Astrocyte of the hippocampus (primary cell): ENCODE data around the gene IL20RA.

Experiments used
- DNase-seq: peaks from one replicate; pipeline ENCODE4 v3.0.0; 2011; ENCODE audit warnings: low read depth, low spot score

IL20RA gene

DNA sequence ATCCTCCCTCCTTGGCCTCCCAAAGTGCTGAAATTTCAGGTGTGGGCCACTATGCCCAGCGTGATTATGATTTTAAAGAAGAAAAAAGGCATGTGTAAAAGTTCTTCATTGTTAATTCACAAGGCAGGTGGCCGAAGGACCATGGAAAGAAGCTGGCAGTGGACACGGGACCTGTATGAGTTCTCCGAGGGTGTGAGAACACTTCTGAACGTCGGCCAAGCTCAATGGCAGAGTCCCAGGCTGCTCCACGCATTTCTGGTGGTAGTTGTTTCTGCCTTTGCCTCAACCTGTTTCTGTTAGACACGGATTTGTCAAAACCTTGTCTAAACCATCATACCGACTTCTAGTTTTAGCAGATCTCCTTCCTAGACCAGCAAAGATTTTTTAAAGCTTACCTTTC is 36.6 kb downstream of the IL20RA start:
- DNase-seq, result no peak

- no peak for DNase-seq
Measured at GRCh38 chr6:137006056-137006455, 38.7 kb downstream of the IL20RA start.

DNA sequence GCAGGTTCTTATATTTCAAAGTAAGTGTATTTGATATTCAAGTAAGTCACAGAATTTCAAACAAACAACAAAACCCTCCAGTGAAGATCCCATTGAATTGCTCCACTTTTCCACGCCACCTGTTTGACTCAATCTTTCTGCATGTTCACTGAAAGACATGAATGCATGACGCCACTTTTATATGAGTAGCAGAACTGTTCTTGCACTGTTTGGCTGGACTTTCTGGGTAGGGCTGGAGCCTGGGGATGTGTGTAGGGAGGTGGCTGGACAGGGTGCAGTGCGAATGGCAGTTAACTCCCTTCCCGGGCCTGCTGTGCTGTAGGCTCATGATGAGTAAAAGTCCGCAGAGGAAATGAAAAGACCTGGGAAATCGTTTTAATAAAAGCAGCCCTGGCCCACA is 39.7 kb downstream of the IL20RA start:
- DNase-seq, result no peak

GRCh38 chr6:137002505-137002904 is 42.3 kb downstream of the IL20RA start:
- DNase-seq, result no peak

DNA sequence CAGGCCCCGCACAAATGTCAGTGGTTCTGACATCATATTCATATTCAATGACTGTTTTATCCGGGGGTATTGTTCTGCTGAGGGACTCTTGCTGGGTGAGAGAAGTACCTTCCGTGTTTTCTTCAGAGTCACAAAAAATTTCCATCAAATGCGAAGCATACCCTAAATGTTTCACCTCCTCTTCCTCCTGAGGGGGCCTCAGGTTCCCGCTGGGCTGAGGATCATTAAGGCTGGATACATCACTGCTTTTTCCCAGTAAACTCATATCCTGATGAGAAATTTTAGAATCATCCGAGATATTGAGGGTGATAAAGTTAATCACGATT is 42.8 kb downstream of the IL20RA start:
- DNase-seq, result no peak

GRCh38 chr6:137001299-137001976 is 43.3 kb downstream of the IL20RA start:
- DNase-seq, result peak; percentile 51

DNA sequence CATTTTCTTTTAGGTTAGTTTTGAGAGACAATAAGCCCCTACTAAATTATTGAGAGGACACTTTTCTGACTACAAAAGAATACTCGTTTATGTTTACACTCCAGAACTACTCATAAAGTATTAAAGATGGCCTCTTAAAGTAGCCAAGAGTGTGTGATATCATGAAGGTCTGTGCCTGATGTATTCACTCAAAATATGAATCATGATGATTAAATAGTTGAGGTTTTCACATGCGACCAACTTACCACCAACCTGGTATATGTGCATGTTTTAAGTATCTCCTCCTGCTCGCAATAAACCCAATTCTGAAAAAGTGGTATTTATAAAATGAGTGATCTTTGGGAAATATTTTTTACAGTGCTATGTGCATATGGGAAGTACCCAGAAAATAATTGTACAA is 43.9 kb downstream of the IL20RA start:
- no peak for DNase-seq

- DNase-seq, result no peak
Measured at GRCh38 chr6:136995521-136995920, 49.2 kb downstream of the IL20RA start.

DNA sequence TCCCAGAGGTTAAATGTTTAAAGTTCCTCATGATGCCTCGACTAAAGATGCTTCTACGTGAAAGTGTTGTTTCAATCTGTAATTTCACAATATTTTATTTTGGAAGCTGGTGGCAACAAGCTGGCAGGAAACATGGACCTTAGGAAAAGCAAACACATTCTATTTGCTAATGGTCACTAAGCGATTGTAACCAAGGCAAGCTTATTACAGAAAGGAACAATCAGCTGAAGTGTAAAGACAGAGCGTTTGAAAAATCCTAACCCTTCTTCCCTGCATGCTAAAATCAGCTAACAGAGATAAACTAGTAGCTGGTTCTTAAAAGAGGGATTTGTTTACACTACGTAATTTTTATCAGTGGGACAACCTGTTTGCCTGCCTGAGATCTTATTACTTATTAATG is 50.0 kb downstream of the IL20RA start:
- DNase-seq, result no peak

DNA sequence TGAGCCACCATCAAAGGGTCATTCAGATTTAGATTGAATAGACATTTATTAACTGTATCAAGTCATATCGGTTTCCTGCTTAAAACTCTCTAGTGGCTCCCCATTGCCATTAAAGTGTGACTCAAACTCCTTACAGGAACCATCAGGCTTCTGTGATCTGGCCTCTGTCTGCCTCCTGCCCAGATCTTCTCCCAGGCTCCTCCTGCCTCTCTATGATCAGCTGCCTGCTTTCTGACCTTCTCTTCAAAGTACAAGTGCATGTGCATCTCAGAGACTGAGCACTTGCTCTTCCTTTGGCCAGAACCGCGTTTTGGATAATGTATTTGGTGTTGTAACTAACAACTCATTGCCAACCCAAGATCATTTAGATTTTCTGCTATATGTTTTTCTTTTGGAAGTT is 52.7 kb downstream of the IL20RA start:
- no peak for DNase-seq

GRCh38 chr6:136991646-136992045 is 53.1 kb downstream of the IL20RA start:
- no peak for DNase-seq

DNA sequence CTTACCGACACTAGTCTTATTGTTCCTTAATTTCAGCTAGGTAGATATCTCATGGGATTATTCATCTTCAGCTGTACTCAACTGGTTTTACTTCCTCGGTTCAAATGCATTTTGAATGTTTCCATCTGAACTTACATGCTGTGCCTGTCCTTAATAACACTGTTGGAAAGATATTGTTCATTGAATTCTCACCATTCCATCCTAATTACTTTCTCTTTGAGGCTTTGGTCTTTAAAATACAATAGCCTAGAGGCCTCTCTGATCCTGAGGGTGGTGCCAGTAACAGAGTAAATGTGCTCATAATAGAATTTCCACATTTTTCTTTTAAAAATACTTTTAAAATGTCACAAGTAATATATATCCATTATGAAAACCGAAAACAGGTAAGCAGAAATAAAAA is 54.0 kb downstream of the IL20RA start:
- DNase-seq, result no peak

GRCh38 chr6:136990242-136990578 is 54.6 kb downstream of the IL20RA start:
- no peak for DNase-seq

DNA sequence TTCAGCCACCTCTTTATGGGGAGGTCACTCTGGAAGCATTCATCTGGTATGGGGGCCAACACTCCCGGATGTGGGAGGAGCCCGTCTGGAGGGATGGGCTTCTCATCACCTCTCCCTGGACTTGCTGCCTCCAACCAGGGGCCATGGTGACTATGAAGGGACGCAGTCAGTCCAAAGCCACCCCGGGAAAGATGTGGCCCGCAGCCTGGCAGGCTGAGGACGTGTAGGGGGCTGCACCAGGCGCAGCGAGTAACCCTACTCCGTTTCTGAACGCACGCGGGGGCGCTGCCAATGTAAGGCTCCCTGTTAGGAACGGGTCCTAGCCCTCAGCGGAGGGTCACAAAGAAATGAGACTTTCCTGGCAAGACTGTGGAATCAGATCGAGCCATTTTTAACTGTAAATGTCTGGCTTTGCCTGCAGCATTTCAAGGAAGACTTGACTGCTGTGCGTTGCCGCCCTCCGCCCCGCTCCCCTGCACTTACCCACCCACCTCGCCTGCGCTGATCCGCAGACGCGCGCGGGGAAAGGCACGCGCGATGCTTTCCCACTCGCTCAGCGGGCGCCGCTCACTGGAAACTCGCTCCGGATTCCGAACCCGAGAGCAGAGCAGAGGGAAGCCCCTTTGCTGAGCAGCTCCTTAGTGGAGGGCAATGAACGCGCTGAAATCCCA is 55.1 kb downstream of the IL20RA start:
- peak; percentile 28 for DNase-seq

- DNase-seq, result no peak
Measured at GRCh38 chr6:136987526-136987925, 57.2 kb downstream of the IL20RA start.

DNA sequence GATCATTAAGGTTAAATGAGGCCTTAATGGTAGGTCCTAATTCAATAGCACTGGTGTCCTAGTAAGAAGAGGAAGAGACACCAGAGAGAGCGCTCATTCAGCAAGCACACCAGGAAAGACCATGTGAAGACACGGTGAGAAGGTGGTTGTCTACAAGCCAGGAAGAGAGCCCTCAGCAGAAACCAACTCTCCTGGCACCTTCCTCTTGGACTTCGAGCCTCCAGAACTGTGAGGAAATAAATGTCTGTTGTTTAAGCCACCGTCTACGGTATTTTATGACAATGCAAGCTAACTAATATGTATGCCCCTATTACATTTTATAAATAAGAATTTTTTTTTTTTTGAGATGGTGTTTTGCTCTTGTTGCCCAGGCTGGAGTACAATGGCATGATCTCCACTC is 59.3 kb downstream of the IL20RA start:
- no peak for DNase-seq

GRCh38 chr6:136984578-136984977 is 60.2 kb downstream of the IL20RA start:
- DNase-seq, result no peak

DNA sequence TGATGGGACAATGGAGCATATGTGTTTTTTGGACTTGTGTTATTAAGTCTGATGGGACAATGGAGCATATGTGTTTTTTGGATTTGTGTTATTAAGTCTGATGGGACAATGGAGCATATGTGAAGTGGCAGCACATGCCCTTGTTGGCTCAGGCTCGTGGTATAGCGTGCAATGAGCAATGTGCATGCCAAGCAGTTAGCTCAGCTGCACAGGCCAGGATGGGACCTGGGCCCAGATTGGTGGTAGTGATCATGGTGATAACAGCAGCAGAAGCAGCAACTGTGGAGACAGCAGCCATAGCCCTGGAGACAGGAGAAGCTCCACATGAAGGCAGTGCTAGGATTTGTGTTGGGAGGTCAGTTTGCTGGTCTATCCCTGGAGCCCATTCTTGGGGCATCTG is 61.1 kb downstream of the IL20RA start:
- no peak for DNase-seq

DNA sequence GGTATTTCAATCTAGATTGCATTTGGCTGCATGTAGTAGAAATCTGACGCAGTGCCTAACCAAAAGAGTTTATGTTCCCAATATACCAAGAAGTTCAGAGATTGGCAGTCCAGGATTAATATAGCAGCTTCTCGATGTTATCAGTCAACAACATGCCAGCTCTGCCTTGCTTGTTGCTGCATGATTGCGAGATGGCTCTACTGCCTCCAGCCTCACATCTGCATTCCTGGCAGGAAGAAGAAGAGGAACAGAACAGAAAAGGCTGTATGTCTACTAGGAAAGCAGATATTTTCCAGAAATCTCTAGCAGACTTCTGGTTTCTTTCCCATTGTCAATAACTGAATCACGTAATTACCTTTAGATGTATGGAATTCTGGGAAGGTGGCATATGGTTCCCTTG is 61.8 kb downstream of the IL20RA start:
- DNase-seq, result no peak

DNA sequence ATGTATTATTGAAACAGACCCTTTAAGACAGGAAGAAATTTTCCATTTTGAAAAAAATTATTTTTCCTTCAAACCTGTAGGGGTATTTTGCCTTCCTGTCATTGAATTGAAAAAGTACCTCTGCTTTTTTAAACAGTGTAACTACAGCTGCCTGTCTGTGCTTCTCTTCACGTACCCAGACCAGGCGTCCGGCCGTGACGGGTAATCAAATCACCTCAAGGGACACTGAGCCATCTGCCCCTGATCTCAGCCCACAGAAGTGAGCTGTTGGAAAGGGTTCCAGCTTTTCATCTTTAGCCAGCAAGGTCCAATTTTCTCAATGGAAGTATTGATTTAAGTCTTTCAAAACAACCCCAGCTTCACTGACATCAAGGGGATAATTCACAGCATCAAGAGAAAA is 64.7 kb downstream of the IL20RA start:
- no peak for DNase-seq

GRCh38 chr6:136979206-136979605 is 65.6 kb downstream of the IL20RA start:
- no peak for DNase-seq

DNA sequence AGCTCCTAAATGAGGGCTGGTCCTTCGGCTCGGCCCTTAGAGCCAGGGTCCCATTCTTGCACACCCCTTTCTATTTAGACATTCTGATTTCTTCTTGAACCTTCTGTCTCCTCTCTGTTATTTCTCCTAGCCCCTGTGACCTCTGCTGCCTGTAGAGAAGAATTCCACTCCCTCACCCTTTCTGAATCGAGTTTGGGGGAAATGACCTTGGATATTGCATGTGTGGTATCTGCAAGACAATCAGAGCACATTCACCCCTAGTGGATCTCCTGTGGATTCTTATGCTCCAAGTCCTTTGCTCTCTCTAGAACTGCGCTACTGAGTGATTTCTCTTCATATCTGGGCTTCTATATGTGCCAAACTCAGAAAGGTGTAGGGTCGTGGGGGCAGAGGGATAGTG is 67.7 kb downstream of the IL20RA start:
- no peak for DNase-seq

- DNase-seq, result no peak
Measured at GRCh38 chr6:136975089-136975715, 69.6 kb downstream of the IL20RA start.
